Stimulated activated memory B cell treated with anti-CD40 and anti-IgM and Interleukin-4, amounts not matched to agents 10 μg/mL and 1 μg/mL and 100 μg/mL, for 72 hours (primary cell): Measurements from ENCODE around the gene MAP3K20.
"Not testable (repeated sequence)": the region's sequence is repeated elsewhere in the genome, so short reads cannot be mapped to it uniquely, and the experiment has no call there.

Experiments
- ATAC-seq: fragments of 150-1000 bp; cut with Tn5 transposase; 2 replicates; pipeline ENCODE4 v1.10.0; 2021
- H3K27ac Mint-ChIP-seq: one replicate; pipeline ENCODE4 v1.8.0; 2022; ENCODE audit warnings: mild to moderate bottlenecking, mixed read lengths
- H3K27me3 Mint-ChIP-seq: one replicate; pipeline ENCODE4 v1.8.0; 2022; ENCODE audit warnings: mixed read lengths
- H3K36me3 Mint-ChIP-seq: one replicate; pipeline ENCODE4 v1.8.0; 2022; ENCODE audit warnings: mixed read lengths
- H3K4me1 Mint-ChIP-seq: one replicate; pipeline ENCODE4 v1.8.0; 2022; ENCODE audit warnings: mixed read lengths
- H3K4me3 Mint-ChIP-seq: one replicate; pipeline ENCODE4 v1.8.0; 2022; ENCODE audit warnings: mild to moderate bottlenecking, moderate library complexity, mixed read lengths
- H3K9me3 Mint-ChIP-seq: one replicate; pipeline ENCODE4 v1.8.0; 2022; ENCODE audit warnings: mixed read lengths

The MAP3K20 gene

DNA sequence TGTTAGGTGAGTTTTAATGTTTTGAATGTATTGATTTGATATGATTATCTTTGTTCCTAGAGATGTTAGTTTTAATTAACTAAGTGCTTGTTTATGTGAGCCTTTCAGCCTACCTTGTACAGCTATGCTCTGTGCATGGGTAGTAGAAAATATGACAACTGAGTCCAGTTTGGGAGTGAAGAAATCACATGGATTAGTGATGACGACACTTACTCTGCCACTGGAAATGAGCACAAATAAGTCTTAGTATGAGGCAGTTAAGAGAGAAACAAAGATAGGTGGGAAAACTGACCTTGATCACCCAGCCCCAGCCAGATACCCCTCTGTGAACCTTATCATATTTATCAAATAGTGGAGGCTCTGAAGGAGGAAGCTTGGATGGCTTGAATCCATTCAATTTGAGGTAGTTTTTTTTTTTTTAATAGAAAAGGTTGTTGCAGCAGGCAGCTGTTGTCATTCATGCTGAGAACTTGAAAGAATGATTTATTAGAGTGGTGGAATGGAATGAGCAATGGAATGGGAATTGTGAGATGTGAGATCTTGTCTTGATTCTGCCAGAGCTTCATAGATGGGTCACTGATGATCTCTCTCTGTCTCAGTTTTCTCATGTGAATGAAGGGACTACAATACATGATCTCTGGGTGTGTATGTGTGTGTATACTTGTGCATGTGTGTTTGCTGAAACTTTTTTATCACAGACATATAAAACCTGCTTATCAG lies 96.4 kb downstream of the MAP3K20 start:
- no peak overlapping the region for H3K4me3 Mint-ChIP-seq
- no peaks in the 10 kb centered on the region for H3K9me3 Mint-ChIP-seq
- H3K27me3 Mint-ChIP-seq, result no peaks in the 10 kb centered on the region
- H3K36me3 Mint-ChIP-seq, result peaks cover 20% of the 10 kb centered on the region
- no peak for ATAC-seq
- no peak overlapping the region for H3K27ac Mint-ChIP-seq
- no peaks in the 10 kb centered on the region for H3K4me1 Mint-ChIP-seq

GRCh38 chr2:173174339-173174738 lies 98.7 kb downstream of the MAP3K20 start:
- peaks cover 20% of the 10 kb centered on the region for H3K36me3 Mint-ChIP-seq
- H3K4me3 Mint-ChIP-seq, ATAC-seq, H3K27me3 Mint-ChIP-seq, H3K27ac Mint-ChIP-seq, H3K9me3 Mint-ChIP-seq, H3K4me1 Mint-ChIP-seq: not testable (repeated sequence)

GRCh38 chr2:173175222-173175621 lies 99.6 kb downstream of the MAP3K20 start:
- H3K36me3 Mint-ChIP-seq, result peaks cover 20% of the 10 kb centered on the region
- no peaks in the 10 kb centered on the region for H3K9me3 Mint-ChIP-seq
- H3K4me1 Mint-ChIP-seq, result no peaks in the 10 kb centered on the region
- H3K4me3 Mint-ChIP-seq, result no peak overlapping the region
- no peak overlapping the region for H3K27ac Mint-ChIP-seq
- ATAC-seq, result no peak
- H3K27me3 Mint-ChIP-seq, result no peaks in the 10 kb centered on the region

DNA sequence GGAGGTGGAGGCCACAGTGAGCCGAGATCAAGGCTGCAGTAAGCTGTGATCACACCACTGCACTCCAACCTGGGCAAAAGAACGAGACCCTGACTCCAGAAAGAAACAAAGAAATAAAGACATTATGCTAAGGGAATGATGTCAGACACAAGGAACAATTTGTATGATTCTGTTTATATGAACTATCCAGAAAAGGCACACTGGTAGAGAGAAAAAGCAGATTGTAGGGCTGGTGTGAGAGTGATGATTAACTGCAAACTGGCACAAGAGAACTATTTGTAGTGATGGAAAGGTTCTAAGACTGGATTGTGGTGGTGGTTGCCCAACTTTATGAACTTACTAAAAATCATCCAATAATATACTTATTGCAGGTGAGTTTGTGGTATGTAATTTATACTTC lies 106.3 kb downstream of the MAP3K20 start:
- no peak for ATAC-seq
- H3K4me1 Mint-ChIP-seq, result no peaks in the 10 kb centered on the region
- no peak overlapping the region for H3K27ac Mint-ChIP-seq
- peaks cover 10% of the 10 kb centered on the region for H3K36me3 Mint-ChIP-seq
- no peaks in the 10 kb centered on the region for H3K27me3 Mint-ChIP-seq
- H3K4me3 Mint-ChIP-seq, result no peak overlapping the region
- no peaks in the 10 kb centered on the region for H3K9me3 Mint-ChIP-seq

- no peak for ATAC-seq
- Mint-ChIP-seq H3K27ac (no peak overlapping the region), H3K27me3 (no peaks in the 10 kb centered on the region), H3K4me3 (no peak overlapping the region), H3K36me3 (peaks cover 17% of the 10 kb centered on the region), H3K9me3 (no peaks in the 10 kb centered on the region), H3K4me1 (no peaks in the 10 kb centered on the region)
These were observed 108.7 kb downstream of the MAP3K20 start for GRCh38 chr2:173184031-173185004.

DNA sequence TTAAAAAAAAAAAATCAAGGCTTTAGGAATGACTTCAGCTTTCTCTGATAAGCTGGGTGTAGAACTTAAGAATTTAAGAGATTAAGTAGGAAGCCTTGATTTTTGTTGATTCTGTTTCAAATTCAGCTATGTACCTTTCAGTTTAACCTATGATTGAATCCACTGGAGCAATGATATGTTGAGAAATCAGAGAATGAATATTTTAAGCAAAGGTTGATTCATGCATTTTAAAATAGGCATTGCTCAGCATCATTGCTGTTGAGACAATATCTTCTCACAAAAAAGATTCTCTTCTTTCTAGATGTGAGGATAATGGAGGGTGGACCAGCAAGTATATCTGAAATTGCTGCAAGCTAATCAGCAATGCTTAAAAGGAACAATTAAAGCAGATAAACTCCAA lies 109.8 kb downstream of the MAP3K20 start:
- Mint-ChIP-seq H3K4me1 (no peaks in the 10 kb centered on the region), H3K27ac (no peak overlapping the region), H3K27me3 (no peaks in the 10 kb centered on the region)

DNA sequence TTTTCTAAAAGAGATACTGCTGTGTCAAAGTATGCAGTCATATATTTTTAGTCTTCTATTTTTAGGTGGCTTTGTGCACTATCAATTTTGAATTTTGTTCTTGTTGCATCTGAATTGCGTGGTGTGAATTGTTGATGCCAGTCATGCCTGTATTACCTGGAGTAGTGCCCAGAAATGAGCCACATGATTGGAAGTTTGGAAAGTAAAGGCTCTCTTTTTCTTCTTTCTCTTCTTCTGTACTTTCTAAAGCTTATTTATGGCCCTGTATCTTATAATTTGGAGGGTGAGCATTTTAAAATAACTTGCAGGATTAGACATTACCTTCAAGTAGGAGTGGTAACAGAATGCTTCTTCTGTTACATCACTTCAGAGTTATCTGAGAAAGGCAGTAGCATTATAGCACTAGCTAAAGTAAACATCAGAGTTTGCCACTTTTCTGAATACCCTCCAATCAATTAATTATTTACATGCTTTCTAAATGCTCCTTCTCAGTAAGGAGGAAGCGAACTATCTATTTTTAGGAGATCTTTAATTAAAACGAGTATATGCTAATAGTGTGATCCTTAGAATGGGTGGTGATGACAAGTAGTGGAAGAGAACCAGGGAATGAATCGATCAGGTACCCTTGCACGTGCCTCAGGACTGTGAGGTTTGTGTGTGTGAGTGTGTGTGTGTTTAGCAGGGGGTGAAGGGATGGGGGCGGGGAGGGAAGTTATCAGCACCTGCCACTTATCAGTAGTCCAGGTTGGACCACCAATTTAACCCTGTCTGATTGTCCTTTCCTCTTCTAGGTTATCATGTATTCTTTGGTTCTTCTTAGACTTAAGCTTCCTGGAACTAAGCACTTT lies 112.5 kb downstream of the MAP3K20 start:
- Mint-ChIP-seq H3K9me3 (no peaks in the 10 kb centered on the region), H3K27me3 (no peaks in the 10 kb centered on the region), H3K4me3 (no peak overlapping the region), H3K36me3 (peaks cover 21% of the 10 kb centered on the region), H3K4me1 (no peaks in the 10 kb centered on the region), H3K27ac (no peak overlapping the region)
- no peak for ATAC-seq

More for the DNA sequence above, 109.8 kb downstream of the MAP3K20 start:
- ATAC-seq, result no peak
- Mint-ChIP-seq H3K9me3 (no peaks in the 10 kb centered on the region), H3K36me3 (peaks cover 25% of the 10 kb centered on the region), H3K4me3 (no peak overlapping the region)

DNA sequence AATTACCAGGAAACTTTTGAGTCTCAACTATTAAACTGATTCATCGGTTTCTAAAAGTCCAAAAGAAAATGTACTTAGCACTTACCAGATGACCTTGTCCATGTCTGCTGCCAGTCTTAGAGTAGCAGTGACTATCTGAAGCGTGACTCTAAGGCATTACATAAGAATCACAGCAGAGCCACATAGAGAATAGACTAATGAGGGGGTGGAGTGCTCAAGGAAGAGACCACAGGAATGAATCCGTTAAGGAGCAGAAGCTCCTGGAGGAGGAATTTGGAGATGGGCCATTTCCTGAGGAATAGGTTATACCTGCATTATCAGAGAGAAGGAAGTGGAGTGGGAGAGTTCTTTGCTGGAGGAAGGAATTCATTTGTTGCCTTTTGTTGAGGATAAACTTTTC lies 116.0 kb downstream of the MAP3K20 start:
- H3K36me3 Mint-ChIP-seq, result peaks cover 15% of the 10 kb centered on the region
- no peaks in the 10 kb centered on the region for H3K9me3 Mint-ChIP-seq
- no peak for ATAC-seq
- H3K4me3 Mint-ChIP-seq, result no peak overlapping the region
- no peak overlapping the region for H3K27ac Mint-ChIP-seq
- no peaks in the 10 kb centered on the region for H3K4me1 Mint-ChIP-seq
- no peaks in the 10 kb centered on the region for H3K27me3 Mint-ChIP-seq

- Mint-ChIP-seq H3K4me3 (no peak overlapping the region), H3K4me1 (no peaks in the 10 kb centered on the region), H3K9me3 (no peaks in the 10 kb centered on the region), H3K36me3 (peaks cover 15% of the 10 kb centered on the region), H3K27me3 (no peaks in the 10 kb centered on the region), H3K27ac (no peak overlapping the region)
- ATAC-seq, result no peak
These were observed 116.4 kb downstream of the MAP3K20 start for GRCh38 chr2:173192071-173192470.

DNA sequence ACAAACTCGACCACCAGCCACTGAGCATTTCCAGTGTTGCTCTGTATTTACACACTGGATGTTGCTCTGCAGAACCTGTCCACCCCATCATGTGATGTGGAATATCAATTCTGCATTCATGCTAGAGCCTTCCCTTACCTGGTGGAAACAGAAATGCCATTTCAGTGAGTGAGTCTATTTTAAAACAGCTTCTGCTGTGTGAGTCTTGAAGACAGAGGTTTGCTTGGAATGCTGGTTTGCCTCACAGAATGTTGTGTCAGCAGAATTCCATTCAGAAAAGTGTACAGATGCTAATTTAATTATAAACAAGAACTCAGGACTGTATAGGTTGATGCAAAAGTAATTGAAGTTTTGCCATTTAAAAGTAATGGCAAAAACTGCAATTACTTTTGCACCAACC lies 118.3 kb downstream of the MAP3K20 start:
- Mint-ChIP-seq H3K4me3 (no peak overlapping the region), H3K27ac (no peak overlapping the region), H3K4me1 (no peaks in the 10 kb centered on the region), H3K27me3 (no peaks in the 10 kb centered on the region), H3K36me3 (peaks cover 7% of the 10 kb centered on the region), H3K9me3 (no peaks in the 10 kb centered on the region)
- no peak for ATAC-seq

DNA sequence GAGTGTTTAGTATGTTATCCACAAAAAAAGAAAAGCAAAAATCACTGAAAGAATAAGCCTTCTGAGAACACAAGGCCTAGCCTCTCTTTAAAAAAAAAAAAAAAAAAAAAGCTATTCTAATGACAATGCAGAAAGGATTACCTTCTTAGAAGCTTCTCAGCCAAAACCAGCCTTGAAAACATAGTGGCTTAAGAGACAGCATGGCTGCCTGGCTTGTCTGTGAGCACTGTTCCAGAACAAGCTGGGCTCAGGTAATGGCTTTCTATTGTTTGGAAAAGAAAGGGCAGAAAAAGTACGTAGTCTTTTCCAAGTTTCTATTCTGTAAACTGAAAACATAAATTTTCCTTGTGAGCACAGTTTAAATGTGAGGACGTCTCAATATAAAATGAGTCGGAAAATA lies 119.5 kb downstream of the MAP3K20 start:
- Mint-ChIP-seq H3K9me3 (no peaks in the 10 kb centered on the region), H3K4me1 (no peaks in the 10 kb centered on the region), H3K36me3 (peaks cover under 1% of the 10 kb centered on the region), H3K4me3 (no peak overlapping the region), H3K27ac (no peak overlapping the region), H3K27me3 (no peaks in the 10 kb centered on the region)
- no peak for ATAC-seq

GRCh38 chr2:173196080-173196479 lies 120.4 kb downstream of the MAP3K20 start:
- no peaks in the 10 kb centered on the region for H3K27me3 Mint-ChIP-seq
- no peaks in the 10 kb centered on the region for H3K36me3 Mint-ChIP-seq
- ATAC-seq, result no peak
- no peaks in the 10 kb centered on the region for H3K4me1 Mint-ChIP-seq
- H3K4me3 Mint-ChIP-seq, result no peak overlapping the region
- H3K27ac Mint-ChIP-seq, result no peak overlapping the region
- H3K9me3 Mint-ChIP-seq, result no peaks in the 10 kb centered on the region

DNA sequence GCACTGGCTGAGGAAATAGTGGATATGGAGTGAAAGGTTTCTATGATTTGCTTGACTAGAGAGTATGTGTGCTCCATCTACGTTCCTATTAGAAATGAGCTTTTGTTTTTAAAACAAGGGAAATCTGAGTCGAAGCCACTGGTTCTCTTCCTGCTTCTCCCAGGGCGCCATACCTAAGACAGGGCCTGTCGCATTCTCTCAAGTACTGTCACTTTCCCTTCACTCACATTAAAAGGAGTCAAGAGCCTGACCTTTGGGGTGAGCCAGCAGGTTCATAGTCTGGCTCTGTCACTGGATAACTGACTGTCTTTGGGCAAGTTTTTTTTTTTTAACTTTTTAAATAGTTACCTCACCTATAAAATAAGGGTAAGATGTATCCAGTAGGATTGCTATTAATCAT lies 121.0 kb downstream of the MAP3K20 start:
- Mint-ChIP-seq H3K4me1 (no peaks in the 10 kb centered on the region), H3K27ac (no peak overlapping the region), H3K9me3 (no peaks in the 10 kb centered on the region), H3K36me3 (no peaks in the 10 kb centered on the region), H3K4me3 (no peak overlapping the region), H3K27me3 (no peaks in the 10 kb centered on the region)
- no peak for ATAC-seq

- ATAC-seq, result no peak
- Mint-ChIP-seq H3K4me3 (no peak overlapping the region), H3K4me1 (no peaks in the 10 kb centered on the region), H3K27ac (no peak overlapping the region), H3K27me3 (no peaks in the 10 kb centered on the region), H3K36me3 (no peaks in the 10 kb centered on the region), H3K9me3 (no peaks in the 10 kb centered on the region)
These were observed 122.7 kb downstream of the MAP3K20 start for GRCh38 chr2:173198327-173198726.

GRCh38 chr2:173199294-173199693 lies 123.6 kb downstream of the MAP3K20 start:
- H3K27ac Mint-ChIP-seq, result no peak overlapping the region
- H3K36me3 Mint-ChIP-seq, result no peaks in the 10 kb centered on the region
- H3K4me3 Mint-ChIP-seq, result no peak overlapping the region
- no peaks in the 10 kb centered on the region for H3K4me1 Mint-ChIP-seq
- H3K27me3 Mint-ChIP-seq, result no peaks in the 10 kb centered on the region
- no peaks in the 10 kb centered on the region for H3K9me3 Mint-ChIP-seq
- no peak for ATAC-seq
